ENCODE results near the gene VCPKMT.

Gene VCPKMT

DNA sequence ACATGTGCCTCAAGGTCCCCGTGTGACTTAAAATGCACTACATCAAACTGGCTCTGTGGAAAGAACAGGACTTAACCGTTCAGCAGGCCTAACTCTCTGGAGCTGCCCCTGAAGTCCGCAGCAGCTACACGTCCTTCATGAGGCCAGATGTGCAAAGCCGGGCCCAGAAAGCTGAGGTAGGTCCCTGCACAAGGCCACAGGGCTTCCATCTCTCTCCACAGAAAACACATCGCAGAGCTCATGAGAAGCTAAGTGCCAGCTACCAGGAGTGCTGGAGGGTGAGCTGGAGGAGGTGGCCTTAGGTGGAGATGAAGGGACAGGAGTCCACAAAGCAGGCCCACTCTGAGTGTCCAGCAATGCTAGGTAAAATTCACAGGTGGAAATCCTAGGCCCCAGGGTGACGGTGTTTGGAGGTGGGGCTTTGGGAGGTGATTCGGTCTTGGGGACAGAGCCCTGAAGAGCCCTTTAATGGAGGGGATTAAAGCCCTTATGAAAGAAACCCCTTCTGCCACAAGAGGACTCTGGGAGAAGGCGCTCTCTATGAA lies 52.4 kb downstream of the VCPKMT start:
- DNase-seq: no peak

DNA sequence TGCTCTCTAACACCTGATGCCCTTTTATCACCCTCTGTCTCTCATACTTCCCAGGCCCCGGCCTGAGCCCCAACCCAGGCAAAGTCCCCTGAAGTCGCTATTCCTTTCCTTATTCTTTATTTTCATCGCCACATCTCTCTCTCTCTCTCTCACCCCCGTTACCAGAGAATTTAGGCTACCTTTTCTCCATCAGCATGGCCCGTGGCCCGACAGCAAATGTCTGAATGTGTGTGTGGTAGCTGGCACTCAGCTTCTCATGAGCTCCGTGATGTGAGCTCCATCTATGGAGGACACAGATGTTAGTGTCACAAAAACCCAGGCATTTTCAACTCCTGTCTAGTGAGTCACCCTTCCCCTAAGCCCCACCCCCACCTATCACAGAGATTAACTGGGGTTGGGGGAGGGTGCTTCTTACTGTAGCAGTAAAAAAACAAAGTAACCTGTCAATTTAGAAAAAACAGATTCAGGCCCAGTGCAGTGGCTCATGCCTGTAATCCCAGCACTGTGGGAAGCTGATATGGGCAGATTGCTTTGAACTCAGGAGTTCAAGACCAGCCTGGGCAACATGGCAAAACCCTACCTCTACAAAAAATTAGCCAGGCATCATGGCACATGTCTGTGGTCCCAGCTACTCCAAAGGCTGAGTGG lies 53.8 kb downstream of the VCPKMT start:
- no peak for DNase-seq

DNA sequence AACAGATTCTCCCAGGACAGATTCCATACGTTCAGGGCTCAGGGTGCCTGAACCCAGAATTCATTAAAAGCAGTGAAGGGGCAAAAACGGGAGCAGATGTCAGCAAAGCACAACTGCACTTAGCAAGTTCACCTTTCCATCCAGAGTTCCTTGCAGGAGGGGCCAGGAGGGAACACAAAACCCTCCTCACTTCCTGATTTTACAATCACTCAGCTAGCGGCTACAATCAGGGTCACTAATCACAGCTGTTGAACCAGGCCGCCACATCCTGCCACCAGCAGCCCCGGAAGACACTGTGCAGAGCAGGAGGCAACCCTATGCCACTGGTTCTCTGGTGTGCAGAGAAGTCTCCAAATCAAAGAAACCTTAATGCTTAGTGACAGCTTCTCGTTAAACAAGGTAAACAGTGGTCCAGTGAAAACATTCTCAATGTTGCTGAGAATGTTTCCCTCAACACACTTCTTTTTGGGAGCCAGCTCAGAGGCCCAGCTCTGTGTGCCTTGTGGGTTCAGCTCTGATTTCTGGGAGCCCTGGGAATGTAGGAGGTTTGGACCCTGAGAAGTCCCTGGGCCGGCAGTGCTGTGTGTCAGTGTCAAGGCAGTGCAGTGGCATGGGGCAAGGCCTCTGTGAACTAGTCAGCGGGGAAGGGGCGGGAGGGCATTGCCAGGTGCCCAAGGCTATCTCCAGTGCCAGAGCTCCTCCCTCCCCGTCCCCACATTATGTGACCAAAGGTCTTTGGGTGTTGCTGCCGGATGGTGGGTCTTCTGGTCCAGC lies 54.5 kb downstream of the VCPKMT start:
- no peak for DNase-seq

DNA sequence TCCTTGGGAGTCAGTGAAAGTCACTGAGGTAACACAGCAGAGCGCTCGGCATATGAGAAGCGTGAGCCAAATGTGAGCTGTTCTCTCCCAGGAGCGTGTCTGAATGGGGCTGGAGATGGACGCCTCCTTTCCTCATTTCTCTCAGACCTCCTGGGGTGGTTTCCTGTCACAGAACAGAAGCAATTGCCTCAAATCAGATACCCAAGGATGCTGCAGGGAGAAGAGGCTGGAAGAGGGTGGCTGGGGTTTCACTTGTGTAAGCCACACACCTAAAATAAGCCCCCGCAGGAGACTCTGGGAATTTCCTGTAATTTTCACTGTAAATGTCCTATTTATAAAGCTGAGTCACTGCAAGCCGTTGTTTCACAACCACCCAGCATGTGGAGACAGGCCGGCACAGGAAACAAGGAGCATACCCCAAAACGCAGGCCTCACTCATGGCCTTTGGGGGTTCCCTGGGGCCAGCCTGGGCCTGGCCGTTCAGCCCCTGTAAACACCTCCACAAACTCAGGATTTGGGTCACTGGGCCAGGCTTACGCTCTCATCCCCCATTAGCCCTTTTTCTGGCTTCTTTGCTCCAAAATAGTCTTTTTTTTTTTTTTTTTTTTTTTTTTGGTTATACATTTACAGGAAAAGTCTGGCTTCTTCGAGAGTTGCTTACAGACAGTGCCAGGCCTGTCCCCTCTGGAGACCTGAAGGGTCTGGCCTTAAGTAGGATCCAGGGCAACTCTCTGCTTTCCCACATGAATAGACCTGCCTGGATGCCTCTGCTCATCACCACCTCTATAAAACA lies 55.3 kb downstream of the VCPKMT start:
- peak; percentile 31 for DNase-seq

DNA sequence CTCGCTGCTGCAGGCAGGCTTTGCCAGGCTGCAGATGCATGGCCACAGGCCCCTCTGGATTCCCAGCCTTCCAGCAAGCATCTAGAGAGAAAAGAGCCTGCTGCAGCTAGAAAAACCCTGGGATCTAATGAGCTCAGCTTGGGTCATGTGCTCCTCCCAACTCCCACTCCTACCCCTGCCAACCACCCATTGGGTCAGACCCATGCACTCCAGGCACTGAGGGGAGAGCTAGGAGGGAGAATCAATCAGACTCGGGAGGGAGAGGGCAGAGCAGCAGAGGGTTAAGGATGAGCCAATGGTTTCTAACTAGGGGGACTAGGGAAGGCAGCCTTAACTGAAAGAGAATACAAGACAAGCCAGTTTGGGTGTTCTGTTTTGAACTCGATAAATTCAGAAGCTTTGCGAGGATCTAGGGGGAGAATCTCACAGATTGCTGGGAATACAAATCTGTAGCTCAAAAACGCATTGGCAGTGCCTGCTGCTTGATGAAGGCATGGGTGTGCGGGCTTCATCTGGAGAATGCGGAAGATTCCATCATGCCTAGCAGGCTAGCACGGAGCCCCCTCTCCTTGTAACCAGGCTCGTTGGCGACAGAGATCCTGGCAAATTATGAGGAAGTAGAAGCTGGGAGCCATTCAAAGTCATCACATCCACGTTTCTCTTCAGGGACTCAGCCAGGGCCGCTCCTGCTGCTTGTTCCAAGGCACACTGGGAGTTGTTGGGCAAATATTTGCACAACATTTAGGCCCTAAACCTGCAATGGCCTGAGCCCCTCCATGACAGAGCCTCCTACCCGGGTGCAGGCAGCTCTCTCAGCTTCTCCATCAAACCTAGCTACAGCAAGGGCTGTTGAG lies 56.4 kb downstream of the VCPKMT start:
- no peak for DNase-seq
